GM12873 (cell line): ENCODE measurements around the gene VPS35L.

ENCODE experiments used
- TF ChIP-seq, protein P1 (sequence below): IDR thresholded peaks from 2 replicates; pipeline ENCODE4 v1.5.1; 2012; ENCODE audit warnings: low read depth, mild to moderate bottlenecking, moderate library complexity, low read length, control low read depth; ENCODE audit not compliant: insufficient read depth; ENCODE audit errors: missing control alignments

VPS35L gene

DNA sequence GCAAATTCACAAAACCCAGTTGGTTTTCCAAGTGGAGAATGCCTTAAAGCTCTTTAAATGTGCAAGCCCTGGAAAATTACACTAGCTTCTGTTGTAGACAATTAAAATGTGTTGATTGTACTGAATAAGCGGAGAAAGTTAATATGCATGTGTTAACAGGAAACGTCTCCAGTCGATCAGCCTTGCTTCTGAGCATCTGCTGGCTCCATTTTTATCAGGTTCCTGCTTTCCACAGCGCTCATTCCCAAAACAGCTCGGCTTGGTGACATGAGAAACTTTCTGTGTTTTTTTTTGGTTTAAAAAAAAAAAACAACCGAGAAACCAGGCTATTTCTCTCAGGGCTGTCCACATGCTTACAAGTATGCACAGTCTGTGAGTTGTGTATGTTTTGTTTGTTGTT lies 60.7 kb downstream of the VPS35L start:
- TF ChIP-seq, protein P1, sequence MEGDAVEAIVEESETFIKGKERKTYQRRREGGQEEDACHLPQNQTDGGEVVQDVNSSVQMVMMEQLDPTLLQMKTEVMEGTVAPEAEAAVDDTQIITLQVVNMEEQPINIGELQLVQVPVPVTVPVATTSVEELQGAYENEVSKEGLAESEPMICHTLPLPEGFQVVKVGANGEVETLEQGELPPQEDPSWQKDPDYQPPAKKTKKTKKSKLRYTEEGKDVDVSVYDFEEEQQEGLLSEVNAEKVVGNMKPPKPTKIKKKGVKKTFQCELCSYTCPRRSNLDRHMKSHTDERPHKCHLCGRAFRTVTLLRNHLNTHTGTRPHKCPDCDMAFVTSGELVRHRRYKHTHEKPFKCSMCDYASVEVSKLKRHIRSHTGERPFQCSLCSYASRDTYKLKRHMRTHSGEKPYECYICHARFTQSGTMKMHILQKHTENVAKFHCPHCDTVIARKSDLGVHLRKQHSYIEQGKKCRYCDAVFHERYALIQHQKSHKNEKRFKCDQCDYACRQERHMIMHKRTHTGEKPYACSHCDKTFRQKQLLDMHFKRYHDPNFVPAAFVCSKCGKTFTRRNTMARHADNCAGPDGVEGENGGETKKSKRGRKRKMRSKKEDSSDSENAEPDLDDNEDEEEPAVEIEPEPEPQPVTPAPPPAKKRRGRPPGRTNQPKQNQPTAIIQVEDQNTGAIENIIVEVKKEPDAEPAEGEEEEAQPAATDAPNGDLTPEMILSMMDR, result no peak

DNA sequence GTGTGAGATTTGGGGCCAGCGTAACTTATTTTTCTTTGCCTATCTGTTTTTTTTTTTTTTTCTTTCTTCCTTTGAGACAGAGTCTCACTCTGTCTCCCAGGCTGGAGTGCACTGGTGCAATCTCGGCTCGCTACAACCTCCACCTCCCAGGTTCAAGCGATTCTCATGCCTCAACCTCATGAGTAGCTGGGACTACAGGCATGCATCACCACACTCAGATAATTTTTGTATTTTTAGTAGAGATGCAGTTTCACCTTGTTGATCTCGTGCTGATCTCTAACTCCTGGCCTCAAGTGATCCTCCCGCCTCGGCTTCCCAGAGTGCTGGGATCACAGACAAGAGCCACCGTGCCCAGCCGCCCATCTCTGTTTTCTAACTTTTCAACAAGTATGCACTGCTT lies 63.4 kb downstream of the VPS35L start:
- TF ChIP-seq, protein P1, result no peak

DNA sequence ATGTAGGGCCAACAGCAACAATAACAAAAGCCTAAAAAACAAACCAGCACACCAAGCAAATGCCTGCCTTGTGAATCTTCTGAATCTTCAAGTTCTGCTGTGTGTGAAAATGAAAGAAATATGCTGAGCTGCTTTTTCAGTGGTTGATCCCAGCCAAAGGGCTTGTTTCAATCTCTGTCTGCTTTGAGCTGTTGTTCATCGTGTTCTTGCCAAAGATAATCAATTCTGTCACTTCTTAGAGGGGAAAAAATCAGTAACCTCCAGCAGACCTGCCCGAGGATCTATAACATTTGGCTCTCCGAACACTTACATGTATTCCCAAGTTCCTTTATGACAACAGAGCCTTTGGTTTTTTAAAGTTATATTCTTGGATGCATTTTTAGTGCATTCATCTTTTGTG lies 65.9 kb downstream of the VPS35L start:
- TF ChIP-seq, protein P1, result no peak

DNA sequence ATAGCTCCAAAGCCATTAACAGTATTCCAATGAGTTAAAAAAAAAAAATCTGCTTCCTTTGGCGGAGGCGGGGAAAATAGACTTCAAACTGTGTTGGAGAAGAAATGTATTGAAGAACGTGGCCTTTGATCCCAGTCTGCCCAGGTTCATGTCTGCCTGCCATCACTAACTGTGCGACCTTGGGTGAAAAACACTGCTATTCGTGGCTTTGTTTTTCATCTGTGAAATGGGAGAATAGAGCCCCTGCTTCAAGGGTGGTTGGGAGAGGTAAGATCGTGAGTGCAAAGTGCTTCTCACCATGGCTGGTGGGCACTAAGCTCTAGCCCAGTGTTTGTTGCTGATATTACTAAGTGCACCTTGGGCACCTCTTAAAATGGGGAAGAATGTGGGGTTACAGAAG lies 69.5 kb downstream of the VPS35L start:
- TF ChIP-seq, protein P1, result no peak

DNA sequence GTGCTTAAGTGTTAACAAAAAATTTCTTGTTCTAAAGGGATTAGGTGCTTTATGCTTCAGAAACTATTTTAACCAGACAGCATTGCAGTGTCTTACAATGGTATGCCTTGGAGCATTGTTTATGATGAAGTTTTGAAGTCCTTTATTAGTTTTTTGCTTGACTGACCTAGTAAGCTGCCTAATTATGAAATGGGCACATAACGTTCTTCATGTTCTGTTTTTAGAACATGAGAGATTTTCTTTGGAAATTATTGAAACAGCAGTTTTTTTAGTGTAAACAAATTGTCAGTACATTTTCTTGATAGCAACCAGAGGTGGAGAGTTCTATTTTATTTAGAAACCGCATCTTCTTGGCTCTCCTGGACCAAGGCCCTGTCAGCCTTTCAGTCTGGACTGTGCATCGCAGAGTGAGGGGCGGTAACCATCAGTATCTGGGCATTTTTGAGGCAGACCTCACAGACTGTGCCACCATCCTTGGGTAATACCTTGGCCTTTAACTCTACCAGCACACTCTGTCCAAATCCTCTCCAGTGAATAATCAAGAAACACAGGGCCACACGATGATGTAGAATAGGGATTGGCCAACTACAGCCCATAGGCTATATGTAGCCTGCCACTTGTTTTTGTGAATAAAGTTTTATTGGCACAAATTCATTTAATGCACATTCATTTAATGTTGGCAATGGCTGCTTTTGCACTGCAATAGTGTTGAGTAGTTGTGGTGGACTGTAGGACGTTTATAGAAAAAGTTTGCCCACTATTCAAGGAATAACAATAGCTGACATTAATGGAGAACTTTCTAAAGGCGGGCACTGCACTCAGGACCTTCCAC lies 81.1 kb downstream of the VPS35L start:
- TF ChIP-seq, protein P1, result no peak

DNA sequence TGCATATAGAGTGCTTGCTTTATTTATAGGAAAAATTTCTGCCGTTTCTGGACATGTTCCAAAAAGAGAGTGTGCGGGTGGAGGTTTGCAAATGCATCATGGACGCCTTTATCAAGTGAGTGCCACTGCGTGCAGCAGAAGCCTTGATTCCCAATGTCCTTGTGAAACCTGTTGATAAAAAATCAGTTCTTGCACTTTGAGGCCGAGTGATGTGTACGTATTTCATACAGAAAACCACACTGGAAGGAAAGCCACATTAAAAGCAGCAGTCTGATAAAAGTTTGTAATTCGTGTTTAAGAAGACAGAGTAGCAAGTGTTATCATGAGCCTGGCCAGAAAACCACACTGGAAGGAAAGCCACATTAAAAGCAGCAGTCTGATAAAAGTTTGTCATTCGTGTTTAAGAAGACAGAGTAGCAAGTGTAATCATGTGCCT lies 84.5 kb downstream of the VPS35L start:
- TF ChIP-seq, protein P1, result no peak

DNA sequence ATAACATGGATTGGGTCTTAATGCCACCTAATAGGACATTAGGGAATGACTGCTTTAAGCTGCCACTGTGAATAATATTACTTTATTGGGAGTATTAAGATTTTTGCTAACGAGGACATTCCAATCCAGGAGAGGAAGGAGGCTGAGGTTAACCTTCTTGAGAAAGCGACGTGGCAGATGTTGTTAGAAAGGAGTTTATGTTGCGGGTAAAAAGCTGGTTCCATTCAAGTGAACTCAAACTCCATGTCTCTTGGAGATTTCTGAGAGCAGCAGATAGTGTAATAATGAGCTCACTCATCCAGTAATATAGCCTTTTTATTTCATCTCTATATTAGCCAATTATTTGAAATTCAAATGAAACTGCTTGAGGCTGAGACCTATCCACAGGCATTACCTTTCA lies 87.0 kb downstream of the VPS35L start:
- TF ChIP-seq, protein P1, result no peak
